ENCODE results near the gene IL17A. TPM values are rescaled to one million over a fixed set of nuclear protein-coding genes. Genes with fewer than 3 reads are reported as not detected.
"Not testable (repeated sequence)": the region's sequence is repeated elsewhere in the genome, so short reads cannot be mapped to it uniquely, and the experiment has no call there.

IL17A gene
- polyA plus RNA-seq, 2 donors = 0.05 TPM; not detected in 1

DNA sequence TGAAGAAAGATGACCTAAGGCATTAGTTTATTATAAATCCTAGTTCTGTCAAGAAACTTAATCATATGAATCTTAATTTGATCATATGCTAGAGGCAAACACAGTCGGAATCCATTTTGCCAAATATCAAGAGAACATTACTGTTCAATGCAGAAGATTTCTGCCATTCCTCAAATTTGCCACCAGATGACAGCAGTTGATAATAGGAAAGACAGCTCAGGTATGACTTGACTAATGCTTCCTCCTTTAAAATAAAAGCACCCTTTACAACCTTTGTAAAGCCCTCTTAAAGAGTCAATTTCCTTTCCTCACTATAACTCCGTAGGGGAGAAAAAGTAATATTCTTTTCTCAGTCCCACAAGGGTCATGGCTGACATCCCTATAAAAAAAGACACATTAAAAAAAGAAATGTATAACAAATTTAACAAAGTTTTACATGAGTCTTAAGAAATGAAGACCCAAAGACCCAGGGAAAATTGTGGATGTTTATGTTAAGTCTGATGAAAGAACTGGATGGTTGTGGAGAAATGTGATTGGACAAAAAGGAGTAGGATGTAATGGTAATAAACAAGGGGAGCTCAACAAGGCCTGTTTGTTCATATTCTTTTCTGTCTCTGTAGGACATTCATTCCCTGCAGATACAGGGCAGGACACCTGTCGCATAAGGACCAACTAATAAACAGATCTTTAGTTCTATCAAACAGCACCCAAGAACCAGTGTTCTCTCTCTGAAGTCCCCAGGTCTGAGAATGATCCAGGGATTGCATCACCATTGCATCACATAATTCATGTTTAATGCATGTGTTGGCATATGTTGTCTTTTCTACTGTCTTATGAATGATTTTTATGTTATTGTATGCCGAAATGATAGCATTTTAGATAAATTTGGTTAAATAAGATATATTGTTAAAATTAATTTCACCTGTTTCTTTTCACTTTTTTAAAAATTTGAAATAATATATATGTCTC lies 23.0 kb upstream of the IL17A start:
- Histone ChIP-seq H3K4me3 (ENCODE audit: low read depth in 1 of 2, low read length in 2 of 2) (no peak overlapping the region), H3K4me1 (ENCODE audit: control insufficient read depth in 2 of 2, insufficient read depth in 2 of 2, low read length in 1 of 2) (no peaks in the 10 kb centered on the region), H3K27ac (ENCODE audit: low read depth in 2 of 2, low read length in 1 of 2) (no peak overlapping the region), H3K36me3 (ENCODE audit: control insufficient read depth in 2 of 2, insufficient read depth in 2 of 2, low read length in 1 of 2) (no peaks in the 10 kb centered on the region), H3K27me3 (ENCODE audit: control insufficient read depth in 1 of 2, insufficient read depth in 2 of 2, low read length in 2 of 2) (peaks cover 0 to 3% of the 10 kb centered on the region in 2 donors), H3K9me3 (ENCODE audit: control insufficient read depth in 2 of 2, insufficient read depth in 1 of 2, low read depth in 1 of 2, low read length in 1 of 2) (no peaks in the 10 kb centered on the region)
- WGBS, 2 donors = 65 to 68% methylated on average over 4 of the region's 4 CpGs

DNA sequence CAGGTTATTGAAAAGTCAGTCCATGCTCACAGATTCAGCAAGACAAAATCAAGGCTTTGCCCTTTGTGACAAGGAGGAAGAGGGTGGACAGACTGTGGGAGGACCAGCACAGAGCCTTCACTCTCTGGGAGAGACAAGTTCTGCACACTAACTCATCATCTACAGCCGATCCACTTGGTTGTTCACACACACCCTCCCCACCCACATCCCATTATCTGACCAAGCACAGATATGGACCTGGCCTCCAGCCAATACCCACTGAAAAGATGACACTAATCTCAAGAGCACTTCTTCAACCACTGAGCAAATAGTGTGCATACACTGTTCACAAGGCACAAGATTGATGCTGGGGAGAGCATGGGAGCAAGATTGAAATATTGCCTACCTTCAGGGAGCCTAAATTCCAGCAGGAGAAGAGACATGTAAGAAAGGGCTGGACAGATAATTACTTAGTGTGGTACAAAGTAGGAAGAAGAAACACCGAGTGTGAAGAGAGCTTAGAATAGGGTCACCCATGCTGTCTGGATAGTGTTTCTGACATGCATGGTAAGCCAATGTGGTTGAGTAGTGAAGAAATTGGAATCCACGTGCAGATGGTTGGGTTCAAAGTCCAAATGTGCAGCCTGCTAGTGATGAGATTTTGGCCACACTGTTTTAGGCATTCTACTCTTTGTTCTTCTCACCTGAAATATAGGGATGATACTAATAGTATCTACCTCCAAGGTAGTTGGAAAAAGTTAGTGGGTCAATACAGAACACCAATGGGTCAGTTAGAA lies 21.7 kb upstream of the IL17A start:
- 60 to 66% methylated on average over 3 of the region's 3 CpGs for WGBS, 2 donors
- Histone ChIP-seq H3K27ac (ENCODE audit: low read depth in 2 of 2, low read length in 1 of 2) (no peak overlapping the region), H3K27me3 (ENCODE audit: control insufficient read depth in 1 of 2, insufficient read depth in 2 of 2, low read length in 2 of 2) (peaks cover 0 to 3% of the 10 kb centered on the region in 2 donors)

GRCh38 chr6:52167267-52167666 lies 18.9 kb upstream of the IL17A start:
- Histone ChIP-seq H3K4me1 (ENCODE audit: control insufficient read depth in 2 of 2, insufficient read depth in 2 of 2, low read length in 1 of 2) (no peaks in the 10 kb centered on the region), H3K9me3 (ENCODE audit: control insufficient read depth in 2 of 2, insufficient read depth in 1 of 2, low read depth in 1 of 2, low read length in 1 of 2) (no peaks in the 10 kb centered on the region), H3K36me3 (ENCODE audit: control insufficient read depth in 2 of 2, insufficient read depth in 2 of 2, low read length in 1 of 2) (no peaks in the 10 kb centered on the region), H3K4me3 (ENCODE audit: low read depth in 1 of 2, low read length in 2 of 2) (no peak overlapping the region), H3K27me3 (ENCODE audit: control insufficient read depth in 1 of 2, insufficient read depth in 2 of 2, low read length in 2 of 2) (no peaks in the 10 kb centered on the region), H3K27ac (ENCODE audit: low read depth in 2 of 2, low read length in 1 of 2) (no peak overlapping the region)
- WGBS, 2 donors = 87% methylated on average over 1 of the region's 1 CpG

More for the DNA sequence above, 21.7 kb upstream of the IL17A start:
- H3K36me3 ChIP-seq (ENCODE audit: control insufficient read depth in 2 of 2, insufficient read depth in 2 of 2, low read length in 1 of 2) = no peaks in the 10 kb centered on the region
- no peak overlapping the region for H3K4me3 ChIP-seq (ENCODE audit: low read depth in 1 of 2, low read length in 2 of 2)
- H3K4me1 ChIP-seq (ENCODE audit: control insufficient read depth in 2 of 2, insufficient read depth in 2 of 2, low read length in 1 of 2) = no peaks in the 10 kb centered on the region
- no peaks in the 10 kb centered on the region for H3K9me3 ChIP-seq (ENCODE audit: control insufficient read depth in 2 of 2, insufficient read depth in 1 of 2, low read depth in 1 of 2, low read length in 1 of 2)

- H3K27ac ChIP-seq (ENCODE audit: low read depth in 2 of 2, low read length in 1 of 2); H3K36me3 ChIP-seq (ENCODE audit: control insufficient read depth in 2 of 2, insufficient read depth in 2 of 2, low read length in 1 of 2); H3K4me1 ChIP-seq (ENCODE audit: control insufficient read depth in 2 of 2, insufficient read depth in 2 of 2, low read length in 1 of 2); H3K4me3 ChIP-seq (ENCODE audit: low read depth in 1 of 2, low read length in 2 of 2); H3K27me3 ChIP-seq (ENCODE audit: control insufficient read depth in 1 of 2, insufficient read depth in 2 of 2, low read length in 2 of 2); H3K9me3 ChIP-seq (ENCODE audit: control insufficient read depth in 2 of 2, insufficient read depth in 1 of 2, low read depth in 1 of 2, low read length in 1 of 2): not testable (repeated sequence)
- 31 to 32% methylated on average over 3 of the region's 3 CpGs for WGBS, 2 donors
These were observed 17.8 kb upstream of the IL17A start for GRCh38 chr6:52168351-52168750.

DNA sequence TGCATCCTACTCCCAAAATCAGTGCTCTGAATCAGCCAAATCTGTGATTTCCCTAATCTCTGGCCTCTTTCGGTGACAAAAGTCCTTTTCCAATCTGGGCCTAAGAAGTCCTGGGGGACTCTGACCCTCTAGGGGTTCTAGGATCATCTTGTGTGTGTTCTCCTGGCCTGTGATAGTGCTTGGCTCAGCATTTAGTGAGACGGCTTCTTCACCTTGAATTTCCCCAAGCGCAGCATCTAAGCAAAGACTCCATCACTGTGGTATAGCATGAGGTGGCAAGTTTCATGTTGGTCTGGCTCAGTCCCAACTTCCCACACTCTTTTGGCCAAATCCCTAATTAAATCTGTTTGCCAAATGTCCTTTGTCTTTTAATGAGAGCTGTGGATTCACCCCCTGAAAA lies 12.1 kb upstream of the IL17A start:
- WGBS, 2 donors = 91 to 95% methylated on average over 3 of the region's 3 CpGs
- Histone ChIP-seq H3K36me3 (ENCODE audit: control insufficient read depth in 2 of 2, insufficient read depth in 2 of 2, low read length in 1 of 2) (no peaks in the 10 kb centered on the region), H3K27ac (ENCODE audit: low read depth in 2 of 2, low read length in 1 of 2) (no peak overlapping the region), H3K4me1 (ENCODE audit: control insufficient read depth in 2 of 2, insufficient read depth in 2 of 2, low read length in 1 of 2) (no peaks in the 10 kb centered on the region), H3K27me3 (ENCODE audit: control insufficient read depth in 1 of 2, insufficient read depth in 2 of 2, low read length in 2 of 2) (no peaks in the 10 kb centered on the region), H3K4me3 (ENCODE audit: low read depth in 1 of 2, low read length in 2 of 2) (no peak overlapping the region), H3K9me3 (ENCODE audit: control insufficient read depth in 2 of 2, insufficient read depth in 1 of 2, low read depth in 1 of 2, low read length in 1 of 2) (no peaks in the 10 kb centered on the region)

DNA sequence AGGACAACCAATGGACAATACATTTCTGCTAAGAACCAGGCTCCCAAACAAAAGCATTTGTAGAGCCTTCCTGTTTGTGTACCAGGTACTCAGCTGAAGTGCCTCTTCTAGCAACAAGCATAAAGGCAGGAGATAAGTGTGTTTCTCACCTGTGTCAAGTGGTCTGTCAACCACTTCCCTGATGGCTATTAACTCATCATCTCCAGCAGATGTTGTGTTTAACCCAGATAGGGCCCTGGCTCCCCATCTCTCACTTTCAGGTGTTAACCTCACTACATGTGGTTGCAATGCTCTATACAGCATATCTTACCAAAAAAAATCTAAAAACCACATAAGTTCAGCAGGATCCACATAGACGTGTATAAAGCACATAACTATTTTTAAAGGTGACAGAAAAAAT lies 9.6 kb upstream of the IL17A start:
- 58 to 63% methylated on average over 1 of the region's 1 CpG for WGBS, 2 donors
- H3K4me1 ChIP-seq (ENCODE audit: control insufficient read depth in 2 of 2, insufficient read depth in 2 of 2, low read length in 1 of 2) = no peaks in the 10 kb centered on the region

GRCh38 chr6:52177961-52178360 lies 8.2 kb upstream of the IL17A start:
- no peak overlapping the region for H3K4me3 ChIP-seq (ENCODE audit: low read depth in 1 of 2, low read length in 2 of 2)
- H3K27me3 ChIP-seq (ENCODE audit: control insufficient read depth in 1 of 2, insufficient read depth in 2 of 2, low read length in 2 of 2) = no peaks in the 10 kb centered on the region
- H3K36me3 ChIP-seq (ENCODE audit: control insufficient read depth in 2 of 2, insufficient read depth in 2 of 2, low read length in 1 of 2) = no peaks in the 10 kb centered on the region
- no peaks in the 10 kb centered on the region for H3K9me3 ChIP-seq (ENCODE audit: control insufficient read depth in 2 of 2, insufficient read depth in 1 of 2, low read depth in 1 of 2, low read length in 1 of 2)
- no peak overlapping the region for H3K27ac ChIP-seq (ENCODE audit: low read depth in 2 of 2, low read length in 1 of 2)
- H3K4me1 ChIP-seq (ENCODE audit: control insufficient read depth in 2 of 2, insufficient read depth in 2 of 2, low read length in 1 of 2) = no peaks in the 10 kb centered on the region

More for the DNA sequence above, 9.6 kb upstream of the IL17A start:
- H3K27ac ChIP-seq (ENCODE audit: low read depth in 2 of 2, low read length in 1 of 2) = no peak overlapping the region
- H3K36me3 ChIP-seq (ENCODE audit: control insufficient read depth in 2 of 2, insufficient read depth in 2 of 2, low read length in 1 of 2) = no peaks in the 10 kb centered on the region
- H3K4me3 ChIP-seq (ENCODE audit: low read depth in 1 of 2, low read length in 2 of 2) = no peak overlapping the region
- no peaks in the 10 kb centered on the region for H3K27me3 ChIP-seq (ENCODE audit: control insufficient read depth in 1 of 2, insufficient read depth in 2 of 2, low read length in 2 of 2)
- H3K9me3 ChIP-seq (ENCODE audit: control insufficient read depth in 2 of 2, insufficient read depth in 1 of 2, low read depth in 1 of 2, low read length in 1 of 2) = no peaks in the 10 kb centered on the region

GRCh38 chr6:52180787-52181558 lies 5.2 kb upstream of the IL17A start:
- Histone ChIP-seq H3K27ac (ENCODE audit: low read depth in 2 of 2, low read length in 1 of 2) (no peak overlapping the region), H3K4me3 (ENCODE audit: low read depth in 1 of 2, low read length in 2 of 2) (no peak overlapping the region), H3K27me3 (ENCODE audit: control insufficient read depth in 1 of 2, insufficient read depth in 2 of 2, low read length in 2 of 2) (no peaks in the 10 kb centered on the region), H3K36me3 (ENCODE audit: control insufficient read depth in 2 of 2, insufficient read depth in 2 of 2, low read length in 1 of 2) (no peaks in the 10 kb centered on the region), H3K9me3 (ENCODE audit: control insufficient read depth in 2 of 2, insufficient read depth in 1 of 2, low read depth in 1 of 2, low read length in 1 of 2) (peaks cover 0 to 2% of the 10 kb centered on the region in 2 donors), H3K4me1 (ENCODE audit: control insufficient read depth in 2 of 2, insufficient read depth in 2 of 2, low read length in 1 of 2) (no peaks in the 10 kb centered on the region)
- WGBS, 2 donors = 57% methylated on average over 5 of the region's 5 CpGs

GRCh38 chr6:52183131-52183713 lies 3.0 kb upstream of the IL17A start:
- no peaks in the 10 kb centered on the region for H3K36me3 ChIP-seq (ENCODE audit: control insufficient read depth in 2 of 2, insufficient read depth in 2 of 2, low read length in 1 of 2)
- WGBS, 2 donors = 13 to 24% methylated on average over 3 of the region's 3 CpGs
- no peak overlapping the region for H3K4me3 ChIP-seq (ENCODE audit: low read depth in 1 of 2, low read length in 2 of 2)
- H3K27ac ChIP-seq (ENCODE audit: low read depth in 2 of 2, low read length in 1 of 2) = no peak overlapping the region
- peaks cover 0 to 2% of the 10 kb centered on the region in 2 donors for H3K9me3 ChIP-seq (ENCODE audit: control insufficient read depth in 2 of 2, insufficient read depth in 1 of 2, low read depth in 1 of 2, low read length in 1 of 2)
- no peaks in the 10 kb centered on the region for H3K4me1 ChIP-seq (ENCODE audit: control insufficient read depth in 2 of 2, insufficient read depth in 2 of 2, low read length in 1 of 2)
- no peaks in the 10 kb centered on the region for H3K27me3 ChIP-seq (ENCODE audit: control insufficient read depth in 1 of 2, insufficient read depth in 2 of 2, low read length in 2 of 2)

All from esophagus (tissue), 2 donors.